Measurements from ENCODE around the gene NIPBL.

Gene NIPBL

DNA sequence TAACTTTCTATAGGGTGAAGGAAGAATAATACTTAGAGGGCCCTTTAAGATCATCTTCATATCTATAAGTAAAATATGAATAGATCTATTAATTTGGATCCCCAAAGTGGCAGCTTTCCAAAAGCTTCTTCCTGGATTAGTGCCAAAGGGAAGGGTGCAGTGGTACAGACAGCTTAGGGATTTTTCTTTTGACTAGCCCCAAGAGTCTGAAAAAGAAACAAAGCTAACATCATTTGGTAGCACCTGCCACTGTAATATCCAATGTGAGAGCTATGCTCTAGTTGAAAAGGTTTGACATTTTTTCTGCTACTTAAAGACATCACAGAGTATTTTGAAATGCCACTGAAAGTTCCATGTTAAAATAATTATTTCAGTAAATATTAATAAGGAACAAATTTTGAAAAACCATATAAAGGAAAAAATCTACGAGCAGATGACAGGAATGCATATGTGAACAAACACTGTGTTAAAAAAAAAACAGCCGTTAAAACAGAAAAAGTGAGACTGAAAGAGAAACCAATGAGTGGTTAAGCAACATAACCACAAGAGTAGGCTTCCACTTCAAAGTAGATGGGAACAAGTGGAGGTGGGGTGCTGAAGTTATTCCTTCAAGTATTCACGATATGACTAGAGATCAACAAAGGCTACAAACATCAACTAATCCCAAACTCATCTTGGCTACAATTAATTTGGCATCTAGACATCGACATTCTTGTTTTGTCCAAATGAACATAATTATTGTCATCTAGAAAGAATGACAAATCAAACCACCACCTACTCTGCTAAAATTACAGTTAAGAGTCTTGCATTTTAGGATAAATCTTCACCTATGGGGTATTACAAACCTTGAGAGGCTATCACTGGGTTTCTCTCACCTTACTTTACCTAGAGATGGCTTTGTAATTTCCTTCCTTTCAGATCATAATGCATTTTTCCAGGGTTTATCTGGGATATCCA, 235.1 kb downstream of the NIPBL start:
- Histone ChIP-seq H3K9ac (ENCODE audit: low read length) (no peak overlapping the region), H3K27ac (ENCODE audit: low read length) (no peak overlapping the region), H3K4me3 (ENCODE audit: low read length) (no peak overlapping the region)

GRCh38 chr5:37112383-37112991, 235.9 kb downstream of the NIPBL start:
- Histone ChIP-seq H3K4me3 (ENCODE audit: low read length) (no peak overlapping the region), H3K27me3 (ENCODE audit: control insufficient read depth, insufficient read depth, low read length) (no peaks in the 10 kb centered on the region), H3K36me3 (ENCODE audit: control insufficient read depth, low read depth, low read length) (no peaks in the 10 kb centered on the region), H3K4me1 (ENCODE audit: control insufficient read depth, low read depth, low read length) (no peaks in the 10 kb centered on the region), H3K27ac (ENCODE audit: low read length) (no peak overlapping the region), H3K9ac (ENCODE audit: low read length) (no peak overlapping the region), H3K9me3 (ENCODE audit: control insufficient read depth, low read depth, low read length) (no peaks in the 10 kb centered on the region)

More for the DNA sequence above, 235.1 kb downstream of the NIPBL start:
- no peaks in the 10 kb centered on the region for H3K9me3 ChIP-seq (ENCODE audit: control insufficient read depth, low read depth, low read length)
- no peaks in the 10 kb centered on the region for H3K4me1 ChIP-seq (ENCODE audit: control insufficient read depth, low read depth, low read length)
- H3K27me3 ChIP-seq (ENCODE audit: control insufficient read depth, insufficient read depth, low read length): no peaks in the 10 kb centered on the region
- H3K36me3 ChIP-seq (ENCODE audit: control insufficient read depth, low read depth, low read length): no peaks in the 10 kb centered on the region

Data from iPS-18a (cell line).